Measurements from ENCODE around the gene RHOA.
"Not testable (repeated sequence)": the region's sequence is repeated elsewhere in the genome, so short reads cannot be mapped to it uniquely, and the experiment has no call there.

RHOA gene

GRCh38 chr3:49410846-49411534 is 786 bp downstream of the RHOA start:
- DNase-seq: no peak

- DNase-seq: no peak
Measured at GRCh38 chr3:49410066-49410845, 1.5 kb downstream of the RHOA start.

GRCh38 chr3:49406571-49407565 is 4.9 kb downstream of the RHOA start:
- DNase-seq: no peak

GRCh38 chr3:49405570-49405969 is 6.2 kb downstream of the RHOA start:
- not testable (repeated sequence) for DNase-seq

- DNase-seq: no peak
Measured at GRCh38 chr3:49403891-49404290, 7.9 kb downstream of the RHOA start.

- DNase-seq: no peak
Measured at GRCh38 chr3:49401766-49402165, 10.0 kb downstream of the RHOA start.

GRCh38 chr3:49399461-49399860 is 12.3 kb downstream of the RHOA start:
- DNase-seq: no peak

- no peak for DNase-seq
Measured at GRCh38 chr3:49397470-49397869, 14.3 kb downstream of the RHOA start.

- not testable (repeated sequence) for DNase-seq
Measured at GRCh38 chr3:49391310-49391709, 20.5 kb downstream of the RHOA start.

- no peak for DNase-seq
Measured at GRCh38 chr3:49389297-49389696, 22.5 kb downstream of the RHOA start.

- no peak for DNase-seq
Measured at GRCh38 chr3:49388289-49388820, 23.4 kb downstream of the RHOA start.

GRCh38 chr3:49387721-49388120 is 24.1 kb downstream of the RHOA start:
- DNase-seq: no peak

GRCh38 chr3:49386056-49386756 is 25.6 kb downstream of the RHOA start:
- DNase-seq: no peak

- no peak for DNase-seq
Measured at GRCh38 chr3:49385617-49386016, 26.2 kb downstream of the RHOA start.

- no peak for DNase-seq
Measured at GRCh38 chr3:49383387-49383786, 28.4 kb downstream of the RHOA start.

- no peak for DNase-seq
Measured at GRCh38 chr3:49378249-49378895, 33.4 kb downstream of the RHOA start.

GRCh38 chr3:49377483-49377882 is 34.3 kb downstream of the RHOA start:
- no peak for DNase-seq

GRCh38 chr3:49371946-49372345 is 39.8 kb downstream of the RHOA start:
- no peak for DNase-seq

- no peak for DNase-seq
Measured at GRCh38 chr3:49370585-49371290, 41.0 kb downstream of the RHOA start.

- no peak for DNase-seq
Measured at GRCh38 chr3:49362561-49362960, 49.2 kb downstream of the RHOA start.

- DNase-seq: no peak
Measured at GRCh38 chr3:49359623-49360022, 52.2 kb downstream of the RHOA start.
